ENCODE measurements around the gene ING2. TPM values are rescaled to one million over a fixed set of nuclear protein-coding genes. Genes with fewer than 3 reads are reported as not detected.

The ING2 gene
- total RNA-seq, 1 experiment from 2014 or later: 4.2 TPM

DNA sequence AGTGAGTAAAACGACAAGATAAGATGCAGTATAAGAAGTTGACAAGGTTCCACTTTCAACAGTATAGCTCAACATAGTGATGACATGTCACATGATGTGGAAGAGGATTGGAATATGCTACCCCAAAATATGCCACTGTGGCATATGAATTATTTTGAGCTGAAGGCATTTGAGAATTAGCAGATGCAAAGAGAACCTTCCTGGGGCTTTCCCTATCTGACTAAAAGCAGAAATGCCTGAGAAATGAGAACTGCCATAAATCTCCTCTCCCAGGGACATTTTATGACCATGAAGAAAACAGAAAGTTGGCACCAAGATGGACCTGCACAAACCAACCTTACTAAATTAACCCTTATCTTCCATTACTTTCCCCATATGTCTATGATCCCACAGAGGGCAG lies 35.6 kb upstream of the ING2 start (continued):
- TF ChIP-seq, protein P1, sequence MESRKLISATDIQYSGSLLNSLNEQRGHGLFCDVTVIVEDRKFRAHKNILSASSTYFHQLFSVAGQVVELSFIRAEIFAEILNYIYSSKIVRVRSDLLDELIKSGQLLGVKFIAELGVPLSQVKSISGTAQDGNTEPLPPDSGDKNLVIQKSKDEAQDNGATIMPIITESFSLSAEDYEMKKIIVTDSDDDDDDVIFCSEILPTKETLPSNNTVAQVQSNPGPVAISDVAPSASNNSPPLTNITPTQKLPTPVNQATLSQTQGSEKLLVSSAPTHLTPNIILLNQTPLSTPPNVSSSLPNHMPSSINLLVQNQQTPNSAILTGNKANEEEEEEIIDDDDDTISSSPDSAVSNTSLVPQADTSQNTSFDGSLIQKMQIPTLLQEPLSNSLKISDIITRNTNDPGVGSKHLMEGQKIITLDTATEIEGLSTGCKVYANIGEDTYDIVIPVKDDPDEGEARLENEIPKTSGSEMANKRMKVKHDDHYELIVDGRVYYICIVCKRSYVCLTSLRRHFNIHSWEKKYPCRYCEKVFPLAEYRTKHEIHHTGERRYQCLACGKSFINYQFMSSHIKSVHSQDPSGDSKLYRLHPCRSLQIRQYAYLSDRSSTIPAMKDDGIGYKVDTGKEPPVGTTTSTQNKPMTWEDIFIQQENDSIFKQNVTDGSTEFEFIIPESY (IDR thresholded peaks at IDR 0.05; ENCODE audit: extremely low read depth, insufficient replicate concordance, low read length): no peak

DNA sequence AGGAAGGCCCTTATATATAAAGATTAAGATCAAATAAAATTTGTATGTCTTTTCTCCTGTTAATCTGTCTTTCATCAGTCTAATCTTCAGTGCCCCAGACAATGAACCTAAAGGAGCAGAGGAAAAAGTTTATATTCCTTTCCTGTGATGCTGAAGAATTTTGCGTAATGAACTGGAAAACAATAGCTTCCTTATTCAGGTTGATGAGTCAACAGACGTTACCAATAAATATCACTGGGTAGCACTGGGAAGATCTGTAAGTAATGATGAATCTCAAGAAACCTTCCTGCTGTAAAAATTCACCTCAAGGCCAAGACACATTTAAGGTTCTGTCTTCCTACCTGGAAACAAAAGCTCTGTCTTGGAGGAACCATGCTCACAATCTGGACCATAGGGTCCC lies 34.9 kb upstream of the ING2 start:
- BruUV-seq (replicated peaks): no TSS peak
- ATAC-seq: peak; percentile 40; the same call in 1 of the 2 replicates

DNA sequence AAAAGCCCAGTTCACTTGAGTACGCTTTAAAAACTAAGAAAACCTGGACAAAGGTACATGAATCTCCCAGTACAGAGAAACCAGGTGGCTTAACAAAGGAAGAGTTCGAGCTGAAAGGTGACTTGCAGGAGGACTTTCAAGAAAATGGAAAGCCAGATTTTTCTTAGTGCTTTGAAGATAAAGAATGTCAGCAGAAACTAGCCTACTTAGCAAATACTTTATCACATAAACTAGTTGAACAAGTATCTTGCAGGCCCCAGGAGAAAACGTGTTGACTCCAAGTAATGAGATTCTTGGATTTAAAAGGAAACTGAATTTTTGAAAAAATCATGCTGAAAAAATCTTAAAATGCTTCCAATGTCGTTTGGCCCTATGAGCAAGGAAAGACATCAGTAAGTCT lies 34.0 kb upstream of the ING2 start:
- H3K27me3 ChIP-seq (ENCODE audit: insufficient read depth, low read length): no peaks in the 10 kb centered on the region
- ChIA-PET POLR2A (no interaction called here), RAD21 (ENCODE audit: low non-redundant PET in 1 of 2, low total read pairs in 2 of 2, uncharacterized antibody in 2 of 2, unreplicated experiment in 2 of 2) (no interaction called here), CTCF (no interaction called here)
- no peaks in the 10 kb centered on the region for H3K36me3 ChIP-seq (ENCODE audit: control insufficient read depth in 1 of 2, insufficient read depth in 2 of 2, low read length in 2 of 2)
- H3K4me1 ChIP-seq (ENCODE audit: control insufficient read depth in 1 of 2, insufficient read depth in 2 of 2, low read length in 2 of 2): peaks cover 0 to 14% of the 10 kb centered on the region in 2 experiments; a peak in 1 of 4 replicates
- H3K9ac ChIP-seq (ENCODE audit: low read length): no peak overlapping the region
- no peaks in the 10 kb centered on the region for H3K9me3 ChIP-seq (ENCODE audit: control insufficient read depth in 1 of 2, insufficient read depth in 1 of 2, low read depth in 1 of 2, low read length in 2 of 2)
- no peaks in the 10 kb centered on the region for H4K20me1 ChIP-seq (ENCODE audit: insufficient read depth)
- BruUV-seq (replicated peaks): no TSS peak
- ATAC-seq (no peak), DNase-seq (ENCODE audit: low read depth, low spot score) (no peak)
- intact Hi-C loops (cut with micrococcal nuclease): loop anchor here (5.0 kb wide), 1 partner anchor 696 kb away; no protein-coding TSS in a partner anchor
- no peaks in the 10 kb centered on the region for H3K79me2 ChIP-seq (ENCODE audit: insufficient read depth, low read length)
- no peak overlapping the region for H3K4me3 ChIP-seq (replicated peaks in 1 of 2; ENCODE audit: low read depth in 1 of 2, low read length in 2 of 2)
- no peak overlapping the region for H3K4me2 ChIP-seq (ENCODE audit: low read length)
- no peak for TF ChIP-seq RAD21 (IDR thresholded peaks at IDR 0.05; ENCODE audit: low read depth)
- no peak for TF ChIP-seq SIN3A (IDR thresholded peaks at IDR 0.05; ENCODE audit: low read depth)
- H2AFZ ChIP-seq (ENCODE audit: low read depth, low read length, poor library complexity, severe bottlenecking): no peak overlapping the region
- H3K9me2 ChIP-seq (ENCODE audit: insufficient read depth): no peaks in the 10 kb centered on the region
- no peak overlapping the region for H3K27ac ChIP-seq (ENCODE audit: low read depth, low read length)

More for the DNA sequence above, 34.9 kb upstream of the ING2 start:
- Histone ChIP-seq H3K9ac (ENCODE audit: low read length) (no peak overlapping the region), H3K4me2 (ENCODE audit: low read length) (peak overlapping the region; percentile 14; the same call in 1 of the 2 replicates), H4K20me1 (ENCODE audit: insufficient read depth) (no peaks in the 10 kb centered on the region), H3K9me3 (ENCODE audit: control insufficient read depth in 1 of 2, insufficient read depth in 1 of 2, low read depth in 1 of 2, low read length in 2 of 2) (no peaks in the 10 kb centered on the region), H3K27ac (ENCODE audit: low read depth, low read length) (no peak overlapping the region), H3K79me2 (ENCODE audit: insufficient read depth, low read length) (no peaks in the 10 kb centered on the region), H3K27me3 (ENCODE audit: insufficient read depth, low read length) (no peaks in the 10 kb centered on the region), H2AFZ (ENCODE audit: low read depth, low read length, poor library complexity, severe bottlenecking) (no peak overlapping the region), H3K9me2 (ENCODE audit: insufficient read depth) (no peaks in the 10 kb centered on the region), H3K4me3 (replicated peaks in 1 of 2; ENCODE audit: low read depth in 1 of 2, low read length in 2 of 2) (no peak overlapping the region), H3K36me3 (ENCODE audit: control insufficient read depth in 1 of 2, insufficient read depth in 2 of 2, low read length in 2 of 2) (no peaks in the 10 kb centered on the region), H3K4me1 (ENCODE audit: control insufficient read depth in 1 of 2, insufficient read depth in 2 of 2, low read length in 2 of 2) (peaks cover 0 to 14% of the 10 kb centered on the region in 2 experiments; a peak in 1 of 4 replicates)
- DNase-seq (ENCODE audit: low read depth, low spot score): peak; percentile 16
- intact Hi-C loops (cut with micrococcal nuclease): loop anchor here (5.0 kb wide), 1 partner anchor 697 kb away; no protein-coding TSS in a partner anchor
- ChIA-PET POLR2A (no interaction called here), RAD21 (ENCODE audit: low non-redundant PET in 1 of 2, low total read pairs in 2 of 2, uncharacterized antibody in 2 of 2, unreplicated experiment in 2 of 2) (no interaction called here), CTCF (interaction anchor here (0.8 kb wide), 1 partner anchor 9 kb away, joined by 3 read pairs; no protein-coding TSS in a partner anchor)
- TF ChIP-seq FOSL1 (IDR thresholded peaks at IDR 0.05; ENCODE audit: low read depth) (peak; percentile 30; the same call in 1 of the 2 replicates), EGR1 (IDR thresholded peaks at IDR 0.05; ENCODE audit: low read depth) (no peak), JUND (IDR thresholded peaks at IDR 0.05) (0 out of 2 replicates have a peak, but pooled peaks have one; percentile 9), CEBPB (IDR thresholded peaks at IDR 0.05; ENCODE audit: low read depth) (peak; percentile 61), SRF (IDR thresholded peaks at IDR 0.05; ENCODE audit: low read depth) (no peak)

All from HCT116 (cell line).